Spinal cord (tissue), 10 donors: ENCODE data around the gene ASB14. TPM values are rescaled to one million over a fixed set of nuclear protein-coding genes. Genes with fewer than 3 reads are reported as not detected.
"Not testable (repeated sequence)": the region's sequence is repeated elsewhere in the genome, so short reads cannot be mapped to it uniquely, and the experiment has no call there.

Experiments used
- DNase-seq, 6 donors: peaks; one replicate each; pipeline versions ENCODE4 v3.0.0 to v3.0.0-alpha.2; 2013 to 2015; ENCODE audit warnings: low spot score in 6 of 6, low read depth in 4 of 6
- H3K27ac ChIP-seq: one replicate; pipeline ENCODE4 v1.5.1; 2013; ENCODE audit warnings: low read depth, low read length, control low read depth
- H3K27me3 ChIP-seq: one replicate; pipeline ENCODE4 v1.6.1; 2013; ENCODE audit warnings: low read length; ENCODE audit not compliant: control insufficient read depth, insufficient read depth
- H3K36me3 ChIP-seq: one replicate; pipeline ENCODE4 v1.6.1; 2013; ENCODE audit warnings: low read length; ENCODE audit not compliant: control insufficient read depth, insufficient read depth
- H3K4me1 ChIP-seq: one replicate; pipeline ENCODE4 v1.6.1; 2013; ENCODE audit warnings: low read length; ENCODE audit not compliant: control insufficient read depth, insufficient read depth
- H3K4me3 ChIP-seq: one replicate; pipeline ENCODE4 v1.5.1; 2013; ENCODE audit warnings: low read depth, low read length, control low read depth
- H3K9me3 ChIP-seq: one replicate; pipeline ENCODE4 v1.6.1; 2013; ENCODE audit warnings: low read length; ENCODE audit not compliant: control insufficient read depth, insufficient read depth
- WGBS: methylation state at CpG from one replicate; pipeline ENCODE4 v1.1.5; 2013; ENCODE audit warnings: missing lambda C conversion rate; ENCODE audit not compliant: insufficient coverage; 5-methylcytosine and 5-hydroxymethylcytosine counted together
- long read RNA-seq, 4 donors: transcript quantifications; one replicate each; lab custom pipeline, GENCODE V29; 2026
- polyA plus RNA-seq, 2 donors: library from polyadenylated mRNA; unstranded; fragments of 120-200 nt; gene quantifications; one replicate each; pipeline ENCODE4 v1.2.1, GENCODE V29; 2013; ENCODE audit not compliant: insufficient read length in 2 of 2
- total RNA-seq, 2 donors: library from RNA; depleted of rRNA in 1 of 2; stranded (reverse); fragments of 120-200 nt in 1 of 2; fragments of >200 nt in 1 of 2; gene quantifications; one replicate each; pipeline versions ENCODE4 v1.2.3 to v1.2.4, GENCODE V29; 2013 to 2014
- donor health status: healthy.

ASB14 gene
- total RNA-seq (under 1 TPM; 0.50 to 0.59 TPM), polyA plus RNA-seq (1 to 10 TPM in 1 of 2 donors, under 1 TPM in 1; 0.62 to 1.4 TPM)
- long read RNA-seq, donor 1 = 0 reads
- long read RNA-seq, donor 2 = 0 reads
- long read RNA-seq, donor 3 = 0 reads
- long read RNA-seq, donor 4 = 0 reads

DNA sequence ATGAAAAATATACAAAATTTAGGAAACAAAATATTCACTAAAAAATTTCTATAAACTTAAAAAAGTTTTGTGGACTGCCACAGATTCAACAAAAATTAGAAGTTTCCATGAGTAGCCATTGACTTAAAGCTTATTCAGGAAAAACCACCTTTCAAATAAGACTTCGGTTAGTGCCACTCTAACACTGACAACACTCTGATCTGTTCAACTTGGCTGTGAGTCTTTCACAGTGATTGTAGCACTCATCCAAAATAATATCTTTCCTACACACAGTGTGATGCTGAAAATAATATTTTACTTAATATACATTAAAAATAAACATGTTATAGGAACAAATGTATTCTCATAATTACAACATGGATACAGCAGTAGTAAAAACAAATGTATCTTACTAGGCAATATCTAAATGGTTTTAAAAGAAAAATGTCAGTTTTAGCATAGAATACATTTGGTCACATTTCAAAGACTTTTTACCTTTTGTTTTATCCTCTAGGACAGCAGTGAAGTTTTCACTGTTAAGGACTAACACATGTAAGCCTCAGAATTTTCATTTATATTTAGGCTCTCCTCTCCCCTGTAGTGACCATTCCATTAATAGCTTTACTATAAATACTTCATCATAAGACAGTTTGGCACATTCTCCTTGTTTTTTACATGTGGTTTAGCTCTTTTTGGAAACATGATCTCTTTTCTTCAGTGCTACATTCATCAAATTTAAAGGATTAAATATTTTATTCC lies at the start of gene ASB14:
TSS of gene ASB14 (minus strand) at position 527 of the 738 bp plus-strand sequence. CDS start 652 bp downstream, outside the sequence.
- Histone ChIP-seq H3K4me1 (no peaks in the 10 kb centered on the region), H3K27me3 (no peaks in the 10 kb centered on the region), H3K27ac (no peak within 1 kb of the TSS), H3K9me3 (no peaks in the 10 kb centered on the region), H3K4me3 (no peak within 1 kb of the TSS), H3K36me3 (no peaks in the 10 kb centered on the region)
- no peak for DNase-seq
- no CpG with 5 or more reads among the region's 1 CpG for WGBS

DNA sequence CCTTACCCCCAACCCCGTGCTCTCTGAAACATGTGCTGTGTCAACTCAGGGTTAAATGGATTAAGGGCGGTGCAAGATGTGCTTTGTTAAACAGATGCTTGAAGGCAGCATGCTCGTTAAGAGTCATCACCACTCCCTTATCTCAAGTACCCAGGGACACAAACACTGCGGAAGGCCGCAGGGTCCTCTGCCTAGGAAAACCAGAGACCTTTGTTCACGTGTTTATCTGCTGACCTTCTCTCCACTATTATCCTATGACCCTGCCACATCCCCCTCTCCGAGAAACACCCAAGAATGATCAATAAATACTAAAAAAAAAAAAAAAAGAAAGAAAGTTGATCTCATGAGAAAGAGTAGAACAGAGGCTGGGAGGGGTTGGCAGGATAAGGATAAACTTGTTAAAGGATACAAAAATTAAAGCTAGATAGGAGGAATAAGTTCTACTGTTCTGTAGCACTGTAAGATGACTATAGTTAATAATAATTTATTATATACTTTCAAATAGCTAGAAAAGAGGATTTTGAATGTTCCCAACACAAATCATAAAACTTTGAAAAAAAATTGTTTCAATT lies 46.7 kb upstream of the ASB14 start:
- WGBS = no CpG with 5 or more reads among the region's 7 CpGs
- not testable (repeated sequence) for H3K4me1 ChIP-seq, H3K36me3 ChIP-seq, H3K4me3 ChIP-seq, DNase-seq, H3K27ac ChIP-seq, H3K9me3 ChIP-seq, H3K27me3 ChIP-seq

DNA sequence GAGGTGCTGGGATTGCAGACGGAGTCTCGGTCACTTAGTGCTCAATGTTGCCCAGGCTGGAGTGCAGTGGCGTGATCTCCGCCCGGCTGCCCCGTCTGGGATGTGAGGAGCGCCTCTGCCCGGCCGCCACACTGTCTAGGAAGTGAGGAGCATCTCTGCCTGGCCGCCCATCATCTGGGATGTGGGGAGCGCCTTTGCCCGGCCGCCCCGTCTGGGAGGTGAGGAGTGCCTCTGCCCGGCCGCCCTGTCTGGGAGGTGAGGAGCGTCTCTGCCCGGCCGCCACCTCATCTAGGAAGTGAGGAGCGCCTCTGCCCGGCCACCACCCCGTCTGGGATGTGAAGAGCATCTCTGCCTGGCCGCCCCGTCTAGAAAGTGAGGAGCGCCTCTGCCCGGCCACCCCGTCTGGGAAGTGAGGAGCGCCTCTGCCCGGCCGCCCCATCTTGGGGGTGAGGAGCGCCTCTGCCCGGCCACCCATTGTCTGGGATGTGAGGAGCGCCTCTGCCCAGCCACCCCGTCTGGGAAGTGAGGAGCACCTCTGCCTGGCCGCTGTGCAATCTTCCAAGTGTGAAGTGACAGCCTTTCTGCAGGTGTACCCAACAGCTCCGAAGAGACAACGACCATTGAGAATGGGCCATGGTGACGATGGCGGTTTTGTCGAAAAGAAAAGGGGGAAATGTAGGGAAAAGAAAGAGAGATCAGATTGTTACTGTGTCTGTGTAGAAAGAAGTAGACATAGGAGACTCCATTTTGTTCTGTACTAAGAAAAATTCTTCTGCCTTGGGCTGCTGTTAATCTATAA lies 46.0 kb upstream of the ASB14 start:
- not testable (repeated sequence) for H3K27ac ChIP-seq, DNase-seq, H3K36me3 ChIP-seq, H3K4me3 ChIP-seq, H3K4me1 ChIP-seq, H3K27me3 ChIP-seq, H3K9me3 ChIP-seq
- 99% methylated on average over 36 of the region's 40 CpGs for WGBS

DNA sequence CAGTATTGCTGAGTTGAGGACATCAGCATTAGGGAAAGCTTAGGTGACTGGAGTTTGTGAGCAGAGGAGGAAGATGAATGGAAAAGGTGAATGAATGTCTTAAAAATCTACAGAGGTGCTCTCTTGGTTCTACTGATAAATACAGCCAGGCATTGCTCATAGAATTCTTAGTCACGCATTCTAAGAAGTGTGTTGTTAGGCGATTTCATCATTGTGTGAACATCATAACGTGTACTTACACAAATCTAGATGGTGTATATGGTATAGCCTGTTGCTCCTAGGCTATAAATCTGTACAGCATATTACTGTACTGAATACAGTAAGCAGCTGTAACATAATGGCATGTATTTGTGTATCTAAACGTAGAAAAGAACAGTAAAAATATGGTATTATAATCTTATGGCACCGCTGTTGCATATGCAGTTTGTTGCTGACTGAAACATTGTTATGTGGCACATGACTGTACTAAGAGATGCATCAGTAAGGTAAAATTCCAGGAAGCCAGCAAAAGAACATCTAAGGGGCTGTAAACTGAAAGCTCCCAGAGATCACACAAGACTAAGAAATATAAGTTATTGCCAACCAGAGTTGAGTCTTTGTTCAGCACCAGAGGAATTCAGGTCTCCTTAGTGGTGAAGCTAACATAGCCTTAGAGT lies 42.9 kb upstream of the ASB14 start:
- no peaks in the 10 kb centered on the region for H3K4me1 ChIP-seq
- no peak for DNase-seq
- no peak overlapping the region for H3K27ac ChIP-seq
- H3K27me3 ChIP-seq = no peaks in the 10 kb centered on the region
- no CpG with 5 or more reads among the region's 5 CpGs for WGBS
- H3K4me3 ChIP-seq = no peak overlapping the region
- no peaks in the 10 kb centered on the region for H3K9me3 ChIP-seq
- no peaks in the 10 kb centered on the region for H3K36me3 ChIP-seq

DNA sequence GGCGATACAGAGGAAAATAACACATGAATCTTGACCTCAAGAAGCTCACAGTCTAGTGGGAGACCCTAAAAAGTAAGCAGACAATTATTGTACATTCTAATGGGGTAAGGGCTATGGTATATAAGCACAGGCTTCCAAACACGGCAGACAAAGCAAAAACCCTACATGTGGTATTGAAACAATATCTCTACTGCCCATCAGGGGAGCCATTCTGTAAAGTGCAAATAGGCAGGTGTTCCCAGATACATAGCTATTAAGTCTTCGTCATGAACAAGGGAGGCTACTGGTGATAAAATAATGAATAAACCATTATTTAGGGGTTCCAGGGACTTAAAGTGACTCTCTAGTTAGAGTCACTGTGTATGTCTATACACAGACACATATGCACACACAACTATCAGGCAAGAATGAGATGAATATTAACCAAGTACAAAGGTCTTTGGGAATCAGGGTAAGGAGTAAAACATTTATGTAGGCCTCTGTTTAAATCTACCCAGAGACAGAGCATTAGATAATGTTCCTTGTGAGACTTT lies 38.7 kb upstream of the ASB14 start:
- Histone ChIP-seq H3K4me3 (no peak overlapping the region), H3K4me1 (no peaks in the 10 kb centered on the region), H3K36me3 (no peaks in the 10 kb centered on the region), H3K9me3 (no peaks in the 10 kb centered on the region), H3K27me3 (no peaks in the 10 kb centered on the region), H3K27ac (no peak overlapping the region)
- no CpG with 5 or more reads among the region's 3 CpGs for WGBS
- peak in 1 of 6 donors; percentile 23 for DNase-seq

DNA sequence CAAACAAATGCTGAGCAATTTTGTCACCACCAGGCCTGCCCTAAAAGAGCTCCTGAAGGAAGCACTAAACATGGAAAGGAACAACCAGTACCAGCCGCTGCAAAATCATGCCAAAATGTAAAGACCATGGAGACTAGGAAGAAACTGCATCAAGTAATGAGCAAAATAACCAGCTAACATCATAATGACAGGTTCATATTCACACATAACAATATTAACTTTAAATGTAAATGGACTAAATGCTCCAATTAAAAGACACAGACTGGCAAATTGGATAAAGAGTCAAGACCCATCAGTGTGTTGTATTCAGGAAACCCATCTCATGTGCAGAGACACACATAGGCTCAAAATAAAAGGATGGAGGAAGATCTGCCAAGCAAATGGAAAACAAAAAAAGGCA lies 34.0 kb upstream of the ASB14 start:
- not testable (repeated sequence) for H3K27me3 ChIP-seq, H3K4me1 ChIP-seq, H3K27ac ChIP-seq, H3K9me3 ChIP-seq, H3K4me3 ChIP-seq, H3K36me3 ChIP-seq, DNase-seq
- WGBS = no CpG with 5 or more reads among the region's 1 CpG

DNA sequence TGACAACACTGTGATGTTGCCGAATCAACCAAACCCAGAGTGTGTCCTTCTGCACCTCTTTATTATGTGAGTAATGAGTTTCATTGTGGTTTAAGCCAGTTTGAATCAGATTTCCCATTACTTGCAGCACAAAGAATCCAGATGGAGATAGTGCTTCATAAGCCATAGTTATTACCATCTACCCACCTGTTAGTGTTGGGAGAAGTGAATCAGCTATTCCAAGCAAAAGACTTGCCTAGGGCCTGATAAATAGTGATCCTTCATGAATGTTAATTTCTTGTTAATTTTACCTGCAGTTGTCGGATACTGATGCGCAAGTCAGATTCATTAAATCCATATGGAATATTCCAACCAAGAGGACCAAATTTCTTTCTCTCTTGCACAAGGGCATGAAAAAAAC lies 21.7 kb upstream of the ASB14 start:
- no peaks in the 10 kb centered on the region for H3K27me3 ChIP-seq
- no peak overlapping the region for H3K4me3 ChIP-seq
- no peak for DNase-seq
- H3K36me3 ChIP-seq = no peaks in the 10 kb centered on the region
- peaks cover 2% of the 10 kb centered on the region for H3K9me3 ChIP-seq
- H3K27ac ChIP-seq = no peak overlapping the region
- WGBS = no CpG with 5 or more reads among the region's 3 CpGs
- no peaks in the 10 kb centered on the region for H3K4me1 ChIP-seq

DNA sequence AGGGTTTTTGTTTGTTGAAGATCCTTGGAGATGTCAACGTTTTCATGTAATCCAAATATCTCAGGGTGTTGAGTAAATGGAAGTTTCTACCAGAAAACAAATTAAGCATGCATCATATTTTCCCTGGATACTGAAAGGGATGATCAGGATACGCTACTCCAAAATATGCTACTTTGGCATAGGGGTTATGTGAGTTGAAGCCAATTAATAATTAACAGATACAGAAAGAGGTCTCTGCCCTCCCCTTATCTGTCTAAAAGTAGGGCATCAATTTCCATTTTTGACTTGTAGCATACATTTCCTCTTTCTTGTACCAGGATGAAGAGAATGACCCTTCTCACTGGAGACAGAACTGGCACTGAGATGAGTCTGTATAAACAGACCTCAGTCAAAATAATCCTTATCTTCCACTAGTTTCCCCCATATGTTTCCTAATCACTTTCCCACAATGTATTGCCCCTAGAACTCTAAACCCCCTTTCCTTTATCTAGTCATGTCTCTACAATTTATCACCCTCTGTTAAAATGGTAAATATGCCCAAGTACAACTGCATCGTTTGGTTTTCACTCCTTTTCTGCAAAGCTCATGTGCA lies 17.4 kb upstream of the ASB14 start:
- no peaks in the 10 kb centered on the region for H3K9me3 ChIP-seq
- H3K27me3 ChIP-seq = no peaks in the 10 kb centered on the region
- WGBS = 100% methylated on average over 1 of the region's 3 CpGs
- H3K4me1 ChIP-seq = no peaks in the 10 kb centered on the region
- H3K27ac ChIP-seq = no peak overlapping the region
- no peak overlapping the region for H3K4me3 ChIP-seq
- H3K36me3 ChIP-seq = no peaks in the 10 kb centered on the region
- DNase-seq = no peak

DNA sequence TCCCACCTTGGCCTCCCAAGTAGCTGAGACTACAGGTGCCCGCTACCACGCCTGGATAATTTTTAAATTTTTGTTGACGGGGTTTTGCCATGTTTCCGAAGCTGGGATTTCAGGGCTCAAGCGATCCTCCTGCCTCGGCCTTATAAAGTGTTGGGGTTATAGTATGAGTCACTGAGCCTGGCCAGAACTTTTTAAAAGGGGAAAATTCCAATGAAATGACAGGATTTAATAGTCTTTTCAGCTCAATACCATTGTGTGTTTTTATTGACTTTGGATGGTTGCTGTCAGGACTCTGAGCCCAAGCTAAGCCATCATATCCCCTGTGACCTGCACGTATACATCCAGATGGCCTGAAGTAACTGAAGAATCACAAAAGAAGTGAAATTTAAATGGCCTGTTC lies 11.0 kb upstream of the ASB14 start:
- 98% methylated on average over 5 of the region's 7 CpGs for WGBS
- not testable (repeated sequence) for H3K9me3 ChIP-seq, H3K4me3 ChIP-seq, H3K36me3 ChIP-seq, H3K4me1 ChIP-seq, DNase-seq, H3K27me3 ChIP-seq, H3K27ac ChIP-seq
